Spinal cord (tissue), 10 donors: ENCODE measurements around the gene BLM. TPM values are rescaled to one million over a fixed set of nuclear protein-coding genes. Genes with fewer than 3 reads are reported as not detected.
A peak's percentile ranks its signal among the peaks of the same experiment; 100 is the strongest.

Source experiments
- DNase-seq, 6 donors: peaks; one replicate each; pipeline versions ENCODE4 v3.0.0 to v3.0.0-alpha.2; 2013 to 2015; ENCODE audit warnings: low spot score in 6 of 6, low read depth in 4 of 6
- H3K27ac ChIP-seq: one replicate; pipeline ENCODE4 v1.5.1; 2013; ENCODE audit warnings: low read depth, low read length, control low read depth
- H3K27me3 ChIP-seq: one replicate; pipeline ENCODE4 v1.6.1; 2013; ENCODE audit warnings: low read length; ENCODE audit not compliant: control insufficient read depth, insufficient read depth
- H3K36me3 ChIP-seq: one replicate; pipeline ENCODE4 v1.6.1; 2013; ENCODE audit warnings: low read length; ENCODE audit not compliant: control insufficient read depth, insufficient read depth
- H3K4me1 ChIP-seq: one replicate; pipeline ENCODE4 v1.6.1; 2013; ENCODE audit warnings: low read length; ENCODE audit not compliant: control insufficient read depth, insufficient read depth
- H3K4me3 ChIP-seq: one replicate; pipeline ENCODE4 v1.5.1; 2013; ENCODE audit warnings: low read depth, low read length, control low read depth
- H3K9me3 ChIP-seq: one replicate; pipeline ENCODE4 v1.6.1; 2013; ENCODE audit warnings: low read length; ENCODE audit not compliant: control insufficient read depth, insufficient read depth
- WGBS: methylation state at CpG from one replicate; pipeline ENCODE4 v1.1.5; 2013; ENCODE audit warnings: missing lambda C conversion rate; ENCODE audit not compliant: insufficient coverage; 5-methylcytosine and 5-hydroxymethylcytosine counted together
- polyA plus RNA-seq, 2 donors: library from polyadenylated mRNA; unstranded; fragments of 120-200 nt; gene quantifications; one replicate each; pipeline ENCODE4 v1.2.1, GENCODE V29; 2013; ENCODE audit not compliant: insufficient read length in 2 of 2
- total RNA-seq, 2 donors: library from RNA; depleted of rRNA in 1 of 2; stranded (reverse); fragments of 120-200 nt in 1 of 2; fragments of >200 nt in 1 of 2; gene quantifications; one replicate each; pipeline versions ENCODE4 v1.2.3 to v1.2.4, GENCODE V29; 2013 to 2014
- donor health status: healthy.

BLM gene
- total and polyA plus RNA-seq, 4 donors = 7.2 to 9.4 (median 8.7) TPM

GRCh38 chr15:90836296-90836871 lies 119.2 kb downstream of the BLM start:
- no peaks in the 10 kb centered on the region for H3K27me3 ChIP-seq
- H3K36me3 ChIP-seq = no peaks in the 10 kb centered on the region
- no peak for DNase-seq
- H3K9me3 ChIP-seq = no peaks in the 10 kb centered on the region
- H3K4me3 ChIP-seq = no peak overlapping the region
- peaks cover 16% of the 10 kb centered on the region for H3K4me1 ChIP-seq
- no peak overlapping the region for H3K27ac ChIP-seq
- 83% methylated on average over 5 of the region's 7 CpGs for WGBS

- peaks cover 16% of the 10 kb centered on the region for H3K4me1 ChIP-seq
- WGBS = 93% methylated on average over 11 of the region's 11 CpGs
- no peaks in the 10 kb centered on the region for H3K9me3 ChIP-seq
- no peaks in the 10 kb centered on the region for H3K36me3 ChIP-seq
- H3K4me3 ChIP-seq = no peak overlapping the region
- H3K27me3 ChIP-seq = no peaks in the 10 kb centered on the region
- DNase-seq = no peak
- no peak overlapping the region for H3K27ac ChIP-seq
Observed at GRCh38 chr15:90837094-90837493, 119.9 kb downstream of the BLM start.

- Histone ChIP-seq H3K4me1 (peaks cover 16% of the 10 kb centered on the region), H3K27ac (no peak overlapping the region), H3K9me3 (no peaks in the 10 kb centered on the region), H3K36me3 (no peaks in the 10 kb centered on the region), H3K4me3 (no peak overlapping the region), H3K27me3 (no peaks in the 10 kb centered on the region)
- 86% methylated on average over 14 of the region's 15 CpGs for WGBS
- DNase-seq = no peak
Observed at GRCh38 chr15:90838139-90838538, 121.0 kb downstream of the BLM start.

GRCh38 chr15:90838544-90838943 lies 121.4 kb downstream of the BLM start:
- H3K36me3 ChIP-seq = no peaks in the 10 kb centered on the region
- DNase-seq = no peak
- H3K27me3 ChIP-seq = no peaks in the 10 kb centered on the region
- H3K4me1 ChIP-seq = peaks cover 16% of the 10 kb centered on the region
- H3K9me3 ChIP-seq = no peaks in the 10 kb centered on the region
- WGBS = 89% methylated on average over 15 of the region's 15 CpGs
- H3K4me3 ChIP-seq = no peak overlapping the region
- H3K27ac ChIP-seq = no peak overlapping the region

- peak in 4 of 6 donors; percentile 18 to 77 (median 48) for DNase-seq
- WGBS = 32% methylated on average over 14 of the region's 19 CpGs
- H3K27ac ChIP-seq = no peak overlapping the region
Observed at GRCh38 chr15:90839187-90840071, 122.3 kb downstream of the BLM start.

GRCh38 chr15:90840157-90840855 lies 123.2 kb downstream of the BLM start:
- H3K9me3 ChIP-seq = no peaks in the 10 kb centered on the region
- H3K36me3 ChIP-seq = no peaks in the 10 kb centered on the region
- H3K27me3 ChIP-seq = no peaks in the 10 kb centered on the region
- 96% methylated on average over 16 of the region's 18 CpGs for WGBS
- peaks cover 16% of the 10 kb centered on the region for H3K4me1 ChIP-seq
- no peak overlapping the region for H3K4me3 ChIP-seq
- no peak overlapping the region for H3K27ac ChIP-seq
- no peak for DNase-seq

More at GRCh38 chr15:90839187-90840071, 122.3 kb downstream of the BLM start:
- Histone ChIP-seq H3K4me1 (peaks cover 16% of the 10 kb centered on the region), H3K4me3 (no peak overlapping the region), H3K36me3 (no peaks in the 10 kb centered on the region), H3K27me3 (no peaks in the 10 kb centered on the region), H3K9me3 (no peaks in the 10 kb centered on the region)

GRCh38 chr15:90840954-90841353 lies 123.8 kb downstream of the BLM start:
- no peak overlapping the region for H3K27ac ChIP-seq
- whole genome bisulfite sequencing = 71% methylated on average over 1 of the region's 8 CpGs
- no peaks in the 10 kb centered on the region for H3K36me3 ChIP-seq
- H3K9me3 ChIP-seq = no peaks in the 10 kb centered on the region
- no peak overlapping the region for H3K4me3 ChIP-seq
- no peaks in the 10 kb centered on the region for H3K27me3 ChIP-seq
- peaks cover 16% of the 10 kb centered on the region for H3K4me1 ChIP-seq
- no peak for DNase-seq

- Histone ChIP-seq H3K4me3 (no peak overlapping the region), H3K27ac (no peak overlapping the region), H3K36me3 (no peaks in the 10 kb centered on the region), H3K4me1 (peaks cover 10% of the 10 kb centered on the region), H3K9me3 (no peaks in the 10 kb centered on the region), H3K27me3 (no peaks in the 10 kb centered on the region)
- no peak for DNase-seq
- WGBS = 87% methylated on average over 4 of the region's 5 CpGs
Observed at GRCh38 chr15:90844696-90845095, 127.5 kb downstream of the BLM start.

- H3K36me3 ChIP-seq = no peaks in the 10 kb centered on the region
- no peak for DNase-seq
- no peaks in the 10 kb centered on the region for H3K9me3 ChIP-seq
- no peak overlapping the region for H3K4me3 ChIP-seq
- H3K4me1 ChIP-seq = peaks cover 5% of the 10 kb centered on the region
- H3K27me3 ChIP-seq = no peaks in the 10 kb centered on the region
- WGBS = 66% methylated on average over 6 of the region's 9 CpGs
- no peak overlapping the region for H3K27ac ChIP-seq
Observed at GRCh38 chr15:90845201-90845949, 128.2 kb downstream of the BLM start.
